HG03442 (cell line): ENCODE results near the gene RBCK1.
"Not testable (repeated sequence)": the region's sequence is repeated elsewhere in the genome, so short reads cannot be mapped to it uniquely, and the experiment has no call there.

Experiments
- ATAC-seq: cut with Tn5 transposase; IDR thresholded peaks from one replicate; pipeline ENCODE4 v1.9.1; 2021; ENCODE audit warnings: mild to moderate bottlenecking, moderate library complexity; ENCODE audit not compliant: unreplicated experiment

Gene RBCK1

DNA sequence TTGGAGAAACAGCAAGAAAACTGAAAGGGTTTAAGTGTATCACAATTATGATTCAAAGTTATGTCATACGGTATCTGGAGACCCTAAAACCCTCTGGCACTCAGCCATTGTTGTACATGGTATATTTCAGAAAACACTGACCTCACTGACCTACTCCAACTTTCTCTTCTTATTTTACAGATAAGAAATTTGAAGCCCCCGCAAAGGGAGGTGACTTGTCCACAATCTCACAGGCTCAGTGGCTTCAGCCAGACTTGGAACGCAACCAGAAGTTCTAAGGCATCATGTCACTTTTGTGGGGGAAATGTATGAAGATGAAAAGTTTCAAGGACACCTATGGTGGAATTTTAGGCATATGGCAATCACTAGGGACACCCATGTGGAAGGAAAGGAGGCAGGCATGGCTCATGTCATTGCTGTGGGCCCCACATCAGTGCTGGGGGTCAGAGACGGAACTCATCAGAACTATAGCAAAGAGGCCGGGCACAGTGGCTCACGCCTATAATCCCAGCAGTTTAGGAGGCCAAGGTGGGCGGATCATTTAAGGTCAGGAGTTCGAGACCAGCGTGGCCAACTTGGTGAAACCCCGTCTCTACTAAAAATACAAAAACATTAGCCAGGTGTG lies 32.7 kb upstream of the RBCK1 start:
- ATAC-seq, result no peak

DNA sequence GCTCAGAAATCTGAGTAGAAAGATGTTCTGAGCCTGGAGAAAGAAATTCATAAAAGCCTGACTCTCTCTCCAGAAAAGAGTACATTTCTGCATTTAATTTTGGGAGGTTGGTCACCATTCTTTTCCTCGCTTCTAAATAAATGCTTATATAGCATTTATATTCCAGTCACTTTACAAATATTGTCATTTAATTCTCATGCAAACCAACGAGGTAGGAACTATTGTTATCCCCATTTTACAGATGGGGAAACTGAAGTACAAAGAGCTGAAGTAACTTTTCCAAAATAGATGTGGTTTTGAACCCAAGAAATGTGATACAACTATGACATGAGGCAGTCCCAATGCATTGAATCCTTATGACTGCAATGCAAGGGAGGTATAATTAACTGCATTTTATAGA lies 32.0 kb upstream of the RBCK1 start:
- no peak for ATAC-seq

DNA sequence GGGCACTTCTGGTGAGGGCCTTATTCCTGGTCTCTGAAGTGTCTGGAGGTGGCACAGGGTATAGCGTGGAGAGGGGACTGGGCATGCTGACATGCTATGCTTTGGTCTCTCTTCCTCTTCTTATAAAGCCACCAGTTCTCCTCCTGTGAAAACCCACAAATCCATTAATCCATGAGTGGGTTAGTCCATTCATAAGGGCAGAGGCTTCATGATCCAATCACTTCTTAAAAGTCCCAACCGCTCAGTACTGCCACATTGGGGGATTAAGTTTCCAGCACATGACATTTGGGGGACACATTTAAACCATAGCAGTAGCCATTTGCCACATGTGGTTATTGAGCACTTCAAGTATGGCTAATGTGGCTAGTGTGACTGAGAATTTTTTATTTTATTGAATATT lies 31.3 kb upstream of the RBCK1 start:
- no peak for ATAC-seq

DNA sequence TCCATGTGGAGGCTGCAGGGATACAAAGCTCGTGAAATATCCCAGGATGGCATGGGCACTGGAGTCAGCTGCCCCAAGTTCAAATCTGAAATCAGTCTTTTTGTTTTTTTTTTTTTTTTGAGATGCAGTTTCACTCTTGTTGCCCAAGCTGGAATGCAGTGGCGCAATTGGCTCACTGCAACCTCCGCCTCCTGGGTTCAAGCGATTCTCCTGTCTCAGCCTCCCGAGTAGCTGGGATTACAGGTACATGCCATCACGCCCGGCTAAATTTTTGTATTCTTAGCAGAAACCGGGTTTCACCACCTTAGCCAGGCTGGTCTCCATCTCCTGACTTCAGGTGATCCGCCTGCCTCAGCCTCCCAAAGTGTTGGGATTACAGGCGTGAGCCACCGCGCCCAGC lies 30.5 kb upstream of the RBCK1 start:
- ATAC-seq, result not testable (repeated sequence)

DNA sequence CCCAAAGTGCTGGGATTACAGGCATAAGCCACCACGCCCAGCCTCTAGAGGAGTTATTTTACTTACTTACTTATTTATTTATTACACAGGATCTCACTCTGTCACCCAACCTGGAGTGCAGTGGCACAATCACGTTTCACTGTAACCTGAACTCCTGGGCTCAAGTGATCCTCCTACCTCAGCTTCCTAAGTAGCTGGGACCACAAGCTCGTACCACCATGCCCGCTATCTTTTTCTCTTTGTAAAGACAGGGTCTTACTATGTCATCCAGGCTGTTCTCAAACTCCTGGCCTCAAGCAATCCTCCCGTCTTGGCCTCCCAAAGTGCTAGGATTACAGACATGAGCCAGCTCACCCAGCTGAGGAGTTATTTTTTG lies 29.1 kb upstream of the RBCK1 start:
- ATAC-seq, result no peak

DNA sequence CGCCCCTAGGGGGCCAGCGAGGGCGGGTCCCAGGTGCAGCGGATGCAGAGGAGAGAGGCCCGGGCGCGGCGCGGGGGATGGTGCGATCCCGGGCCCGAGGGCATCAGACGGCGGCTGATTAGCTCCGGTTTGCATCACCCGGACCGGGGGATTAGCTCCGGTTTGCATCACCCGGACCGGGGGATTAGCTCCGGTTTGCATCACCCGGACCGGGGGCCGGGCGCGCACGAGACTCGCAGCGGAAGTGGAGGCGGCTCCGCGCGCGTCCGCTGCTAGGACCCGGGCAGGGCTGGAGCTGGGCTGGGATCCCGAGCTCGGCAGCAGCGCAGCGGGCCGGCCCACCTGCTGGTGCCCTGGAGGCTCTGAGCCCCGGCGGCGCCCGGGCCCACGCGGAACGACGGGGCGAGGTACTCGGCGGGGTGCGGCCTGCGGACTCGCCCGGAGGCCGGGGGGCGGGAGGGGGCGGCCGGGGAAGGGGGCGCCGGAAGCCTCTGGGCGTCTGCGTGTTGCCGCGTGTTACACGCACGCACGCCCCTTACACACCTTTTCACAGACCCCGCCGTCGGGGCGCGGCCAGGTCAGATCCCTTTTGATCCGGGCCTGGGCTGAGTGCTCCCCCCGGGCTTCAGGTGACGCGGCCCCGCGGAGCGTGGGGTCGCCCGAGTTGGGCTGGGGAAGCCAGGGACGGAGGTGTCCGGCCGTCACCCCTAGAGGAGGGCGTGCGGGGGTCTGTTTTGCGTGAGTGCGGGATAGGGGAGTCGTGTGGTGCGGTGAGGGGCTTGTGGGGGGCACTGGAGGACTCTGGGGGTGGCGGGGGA lies 27.1 kb upstream of the RBCK1 start:
- peak; percentile 60 for ATAC-seq

DNA sequence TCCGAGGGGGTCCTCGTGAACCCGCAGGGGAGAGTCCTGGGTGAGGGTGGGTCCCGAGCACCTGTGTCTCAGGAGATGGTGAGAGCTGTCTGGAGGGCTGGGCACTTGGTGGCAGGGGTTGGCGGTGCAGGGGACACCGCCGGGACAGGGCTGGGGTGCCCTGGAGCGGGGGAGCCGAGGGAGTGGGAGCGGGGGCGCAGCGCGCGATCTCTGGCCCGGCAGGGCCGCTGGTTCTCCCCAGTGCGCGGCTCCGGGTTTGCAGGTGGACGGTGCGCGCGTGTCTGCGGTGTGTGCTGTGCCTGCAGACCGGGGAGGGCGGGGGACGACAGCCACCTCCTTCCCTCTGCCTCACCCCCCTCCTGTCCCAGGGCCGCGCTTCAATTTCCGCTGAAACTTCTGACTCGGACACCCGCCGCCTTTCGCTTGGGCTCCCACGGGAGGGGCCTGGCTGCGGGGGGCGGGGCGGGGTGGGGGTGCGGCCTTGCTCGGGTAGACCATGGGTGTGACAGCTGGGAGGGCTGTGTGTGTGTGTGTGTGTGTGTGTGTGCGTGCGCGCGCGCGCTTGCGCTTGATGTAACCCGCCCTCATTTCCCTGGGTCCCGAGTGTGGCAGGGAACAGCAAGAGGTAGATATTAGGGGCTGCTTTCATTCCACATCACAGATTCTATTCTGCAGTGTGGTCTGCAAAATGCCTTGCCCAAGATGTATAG lies 26.4 kb upstream of the RBCK1 start:
- ATAC-seq, result peak; percentile 58

DNA sequence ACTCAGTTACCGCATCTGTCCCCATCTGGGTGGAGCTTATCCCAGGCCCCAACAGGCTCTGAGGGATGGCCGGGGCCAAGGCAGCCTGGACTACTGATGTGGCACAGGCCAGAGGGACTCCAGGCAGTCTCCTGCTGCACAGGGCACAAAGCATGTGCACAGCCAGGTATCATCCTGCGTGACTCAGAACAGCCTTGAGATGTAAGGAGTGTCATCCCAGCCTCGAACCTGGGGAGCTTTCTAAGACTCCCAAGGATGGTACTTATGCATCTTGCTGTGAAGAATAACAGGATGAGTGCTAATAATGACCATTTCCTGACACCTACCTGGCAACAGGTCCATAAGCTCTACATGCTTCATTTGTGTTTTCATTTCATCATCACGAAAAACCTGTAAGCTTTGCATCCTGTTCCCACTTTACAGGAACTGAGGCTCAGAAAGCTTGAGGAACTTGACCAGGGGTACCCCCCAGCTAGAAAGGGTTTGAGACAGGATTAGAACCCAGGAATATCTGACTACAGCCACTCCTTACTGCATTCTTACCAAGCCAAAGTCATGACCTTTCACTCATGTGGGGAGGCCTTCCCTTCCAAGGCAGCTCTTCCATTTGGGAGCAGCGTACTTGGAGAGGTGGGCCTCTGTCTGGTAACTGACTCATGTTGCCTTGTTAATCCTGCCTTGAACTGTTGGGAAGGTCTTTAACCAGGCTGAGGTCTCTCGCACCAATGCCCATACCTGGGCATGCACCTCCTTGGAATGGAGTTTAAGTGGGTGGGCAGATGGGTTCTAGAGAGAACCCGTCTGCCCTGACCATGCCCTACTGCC lies 25.6 kb upstream of the RBCK1 start:
- no peak for ATAC-seq

DNA sequence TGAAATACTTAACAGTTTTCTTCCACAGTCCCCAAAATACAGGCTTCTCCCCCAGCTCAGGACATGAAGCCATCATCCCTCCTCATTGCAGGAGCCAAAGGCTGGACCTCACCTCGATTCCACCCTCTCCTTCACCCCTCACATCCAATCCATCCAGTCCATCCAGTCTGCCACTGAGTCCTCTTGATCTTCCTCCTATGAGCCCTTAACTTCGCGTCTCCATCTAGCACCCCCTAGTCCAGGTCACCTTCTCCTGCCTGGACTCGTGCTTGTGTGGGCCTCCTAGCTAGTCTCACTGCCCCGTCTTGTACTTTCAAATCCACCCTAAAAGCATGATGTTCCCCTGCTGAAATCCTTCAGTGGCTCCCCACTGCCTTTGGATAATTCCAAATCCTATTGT lies 24.2 kb upstream of the RBCK1 start:
- no peak for ATAC-seq

DNA sequence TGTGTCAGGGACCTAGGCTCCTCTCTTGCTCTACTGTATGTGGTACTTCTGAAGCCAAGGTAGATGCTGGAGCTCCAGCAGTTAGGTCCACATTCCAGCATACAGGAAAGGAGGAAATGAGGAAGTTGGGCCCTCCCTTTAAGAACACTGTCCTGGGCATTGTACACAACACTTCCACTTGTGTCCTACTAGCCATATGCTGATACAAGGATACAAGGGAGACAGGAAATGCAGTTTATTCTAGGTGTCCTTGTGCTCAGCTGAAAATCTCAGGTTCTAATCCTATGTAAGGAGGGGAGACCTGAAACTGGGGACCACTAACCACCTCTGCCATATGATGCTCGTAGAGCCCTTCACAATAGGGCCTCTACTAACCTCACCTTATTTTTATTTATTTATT lies 23.4 kb upstream of the RBCK1 start:
- no peak for ATAC-seq

DNA sequence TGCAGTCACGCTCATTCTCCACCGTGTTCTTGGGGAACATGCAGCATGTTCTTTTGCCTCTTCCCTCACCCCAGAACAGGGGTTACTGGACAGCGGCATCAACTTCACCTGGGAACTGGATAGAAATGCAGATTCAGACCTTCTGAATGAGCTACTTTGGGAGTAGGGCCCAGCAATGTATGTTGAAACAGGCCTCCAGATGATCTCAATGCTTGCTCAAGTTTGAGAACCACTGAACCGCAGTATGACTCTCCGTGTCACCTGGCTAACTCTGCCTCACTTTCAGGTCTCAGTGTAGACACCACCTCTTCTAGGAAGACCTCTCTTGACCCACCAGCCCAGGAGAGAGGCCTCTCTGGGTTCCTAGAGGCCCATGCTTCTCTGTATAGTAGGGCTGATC lies 22.7 kb upstream of the RBCK1 start:
- ATAC-seq, result no peak

DNA sequence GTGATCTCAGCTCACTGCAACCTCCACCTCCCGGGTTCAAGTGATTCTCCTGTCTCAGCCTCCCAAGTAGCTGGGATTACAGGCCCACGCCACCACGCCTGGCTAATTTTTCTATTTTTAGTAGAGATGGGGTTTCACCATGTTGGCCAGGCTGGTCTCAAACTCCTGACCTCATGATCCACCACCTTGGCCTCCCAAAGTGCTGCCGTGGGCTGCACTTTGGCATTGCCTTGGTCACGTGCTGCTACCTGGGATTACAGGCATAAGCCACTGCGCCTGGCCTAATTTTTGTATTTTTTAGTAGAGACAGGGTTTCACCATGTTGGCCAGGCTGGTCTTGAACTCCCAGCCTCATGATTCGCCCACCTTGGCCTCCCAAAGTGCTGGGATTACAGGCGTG lies 21.5 kb upstream of the RBCK1 start:
- ATAC-seq, result not testable (repeated sequence)

DNA sequence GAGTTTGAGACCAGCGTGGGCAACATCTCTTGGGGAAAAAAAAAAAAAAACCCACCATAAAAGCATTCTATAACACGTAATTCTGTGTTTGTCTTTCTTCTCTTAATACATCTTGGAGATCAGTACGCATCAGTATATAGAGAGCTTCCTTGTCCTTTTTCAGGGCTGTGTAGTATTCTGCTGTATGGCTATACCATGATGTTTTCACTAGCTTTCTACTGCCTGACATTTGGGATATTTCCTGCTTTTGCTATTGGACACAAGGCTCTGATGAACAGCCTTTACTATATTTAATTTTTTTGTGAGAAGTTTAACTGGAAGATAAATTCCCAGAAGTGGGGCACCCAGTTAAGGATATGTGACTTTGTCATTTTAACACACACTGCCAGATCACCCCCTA lies 20.6 kb upstream of the RBCK1 start:
- ATAC-seq, result no peak

DNA sequence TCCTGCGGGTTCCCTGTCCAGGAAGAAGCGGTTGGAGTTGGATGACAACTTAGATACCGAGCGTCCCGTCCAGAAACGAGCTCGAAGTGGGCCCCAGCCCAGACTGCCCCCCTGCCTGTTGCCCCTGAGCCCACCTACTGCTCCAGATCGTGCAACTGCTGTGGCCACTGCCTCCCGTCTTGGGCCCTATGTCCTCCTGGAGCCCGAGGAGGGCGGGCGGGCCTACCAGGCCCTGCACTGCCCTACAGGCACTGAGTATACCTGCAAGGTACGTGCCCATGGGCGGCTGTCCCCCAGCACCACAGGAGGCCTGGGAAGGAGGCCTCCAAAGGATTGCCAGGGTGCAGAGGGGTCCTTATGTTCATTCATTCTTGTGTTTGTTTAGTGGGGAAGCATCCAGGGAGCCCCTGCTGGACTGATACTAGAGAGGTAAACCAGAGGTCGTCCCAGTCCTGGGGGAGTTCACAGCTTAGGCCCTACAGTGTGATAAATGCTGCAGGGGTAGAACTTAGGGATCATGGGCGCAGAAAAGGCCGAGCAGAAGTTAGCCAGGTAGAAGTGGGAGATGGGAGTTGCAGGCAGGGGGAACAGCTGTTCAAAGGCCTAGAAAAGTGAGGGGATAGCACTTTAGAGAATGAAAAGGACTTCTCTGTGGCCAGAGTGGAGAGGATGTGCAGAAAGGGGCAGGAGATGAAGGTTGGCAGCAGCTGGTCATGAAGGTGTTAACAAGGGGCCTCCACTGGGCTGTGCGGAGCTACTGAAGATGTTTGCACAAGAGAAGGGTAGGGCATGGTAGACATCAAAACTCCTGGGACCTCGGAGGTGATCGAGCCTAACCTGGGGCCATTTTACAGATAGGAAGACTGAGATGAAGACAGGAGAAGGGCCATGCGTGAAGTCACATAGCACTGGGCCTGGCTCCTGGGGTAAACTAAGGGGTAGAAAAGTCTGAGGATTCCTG lies 19.8 kb upstream of the RBCK1 start:
- no peak for ATAC-seq

DNA sequence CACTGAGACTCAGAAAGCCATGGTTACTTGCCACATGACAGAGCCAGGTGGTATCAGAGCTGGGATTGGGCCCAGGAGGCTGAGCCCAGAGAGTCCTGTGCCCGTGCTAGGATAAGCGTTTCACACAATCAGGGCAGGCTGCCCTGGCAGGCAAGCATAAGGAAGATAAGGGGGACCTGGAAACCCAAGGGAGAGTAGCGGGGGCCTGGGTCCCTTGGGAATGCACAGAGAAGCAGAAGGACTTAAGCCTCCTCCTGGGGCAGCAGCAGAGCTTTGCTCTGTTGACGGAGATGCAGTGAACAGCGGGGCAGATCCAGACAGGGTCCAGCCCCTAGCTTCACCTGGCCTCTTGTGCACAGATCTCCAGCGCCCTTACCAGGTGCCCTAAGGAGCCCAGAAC lies 18.9 kb upstream of the RBCK1 start:
- no peak for ATAC-seq

DNA sequence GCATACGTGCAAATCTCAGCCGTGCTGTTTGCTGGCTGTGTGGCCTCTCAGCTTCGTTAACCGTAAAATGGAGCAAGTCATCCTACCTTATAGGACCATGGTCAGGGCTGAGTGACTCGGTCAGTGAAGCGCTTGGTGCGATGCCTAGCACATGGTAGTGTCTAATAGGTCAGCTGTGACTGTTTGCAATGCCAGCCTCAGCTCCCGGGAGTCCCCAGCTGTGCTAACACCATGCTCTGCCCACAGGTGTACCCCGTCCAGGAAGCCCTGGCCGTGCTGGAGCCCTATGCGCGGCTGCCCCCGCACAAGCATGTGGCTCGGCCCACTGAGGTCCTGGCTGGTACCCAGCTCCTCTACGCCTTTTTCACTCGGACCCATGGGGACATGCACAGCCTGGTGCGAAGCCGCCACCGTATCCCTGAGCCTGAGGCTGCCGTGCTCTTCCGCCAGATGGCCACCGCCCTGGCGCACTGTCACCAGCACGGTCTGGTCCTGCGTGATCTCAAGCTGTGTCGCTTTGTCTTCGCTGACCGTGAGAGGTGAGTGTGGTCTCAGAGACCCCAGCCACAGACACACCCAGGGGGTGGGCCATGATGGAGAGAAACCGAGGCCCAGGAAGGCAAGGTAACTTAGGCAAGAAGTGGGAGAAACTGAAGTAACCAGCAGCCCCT lies 16.9 kb upstream of the RBCK1 start:
- no peak for ATAC-seq

DNA sequence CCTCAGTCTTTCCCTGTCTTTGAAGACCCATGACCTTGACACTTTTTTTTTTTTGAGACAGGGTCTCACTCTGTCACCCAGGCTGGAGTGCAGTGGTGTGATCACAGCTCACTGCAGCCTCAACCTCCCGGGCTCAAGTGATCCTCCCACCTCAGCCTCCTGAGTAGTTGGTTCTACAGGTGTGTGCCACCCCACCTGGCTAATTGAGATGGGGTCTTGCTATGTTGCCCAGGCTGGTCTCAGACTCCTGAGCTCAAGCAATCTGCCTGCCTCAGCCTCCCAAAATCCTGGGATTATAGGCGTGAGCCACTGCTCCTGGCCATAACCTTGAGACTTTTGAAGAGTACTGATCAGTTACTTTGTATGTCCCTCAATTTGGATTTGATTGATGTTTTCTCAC lies 14.8 kb upstream of the RBCK1 start:
- ATAC-seq, result not testable (repeated sequence)

DNA sequence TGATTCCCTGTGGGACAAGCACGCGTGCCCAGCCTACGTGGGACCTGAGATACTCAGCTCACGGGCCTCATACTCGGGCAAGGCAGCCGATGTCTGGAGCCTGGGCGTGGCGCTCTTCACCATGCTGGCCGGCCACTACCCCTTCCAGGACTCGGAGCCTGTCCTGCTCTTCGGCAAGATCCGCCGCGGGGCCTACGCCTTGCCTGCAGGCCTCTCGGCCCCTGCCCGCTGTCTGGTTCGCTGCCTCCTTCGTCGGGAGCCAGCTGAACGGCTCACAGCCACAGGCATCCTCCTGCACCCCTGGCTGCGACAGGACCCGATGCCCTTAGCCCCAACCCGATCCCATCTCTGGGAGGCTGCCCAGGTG lies 11.9 kb upstream of the RBCK1 start:
- no peak for ATAC-seq

DNA sequence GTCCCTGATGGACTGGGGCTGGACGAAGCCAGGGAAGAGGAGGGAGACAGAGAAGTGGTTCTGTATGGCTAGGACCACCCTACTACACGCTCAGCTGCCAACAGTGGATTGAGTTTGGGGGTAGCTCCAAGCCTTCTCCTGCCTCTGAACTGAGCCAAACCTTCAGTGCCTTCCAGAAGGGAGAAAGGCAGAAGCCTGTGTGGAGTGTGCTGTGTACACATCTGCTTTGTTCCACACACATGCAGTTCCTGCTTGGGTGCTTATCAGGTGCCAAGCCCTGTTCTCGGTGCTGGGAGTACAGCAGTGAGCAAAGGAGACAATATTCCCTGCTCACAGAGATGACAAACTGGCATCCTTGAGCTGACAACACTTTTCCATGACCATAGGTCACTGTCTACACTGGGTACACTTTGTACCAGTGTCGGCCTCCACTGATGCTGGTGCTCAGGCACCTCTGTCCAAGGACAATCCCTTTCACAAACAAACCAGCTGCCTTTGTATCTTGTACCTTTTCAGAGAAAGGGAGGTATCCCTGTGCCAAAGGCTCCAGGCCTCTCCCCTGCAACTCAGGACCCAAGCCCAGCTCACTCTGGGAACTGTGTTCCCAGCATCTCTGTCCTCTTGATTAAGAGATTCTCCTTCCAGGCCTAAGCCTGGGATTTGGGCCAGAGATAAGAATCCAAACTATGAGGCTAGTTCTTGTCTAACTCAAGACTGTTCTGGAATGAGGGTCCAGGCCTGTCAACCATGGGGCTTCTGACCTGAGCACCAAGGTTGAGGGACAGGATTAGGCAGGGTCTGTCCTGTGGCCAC lies 11.3 kb upstream of the RBCK1 start:
- no peak for ATAC-seq
